ENCODE results near the gene INTS11. TPM values are rescaled to one million over a fixed set of nuclear protein-coding genes. Genes with fewer than 3 reads are reported as not detected.
A peak's percentile ranks its signal among the peaks of the same experiment; 100 is the strongest.

The INTS11 gene
- polyA plus RNA-seq, 10 donors: 60.2 to 107 (median 73.9) TPM

DNA sequence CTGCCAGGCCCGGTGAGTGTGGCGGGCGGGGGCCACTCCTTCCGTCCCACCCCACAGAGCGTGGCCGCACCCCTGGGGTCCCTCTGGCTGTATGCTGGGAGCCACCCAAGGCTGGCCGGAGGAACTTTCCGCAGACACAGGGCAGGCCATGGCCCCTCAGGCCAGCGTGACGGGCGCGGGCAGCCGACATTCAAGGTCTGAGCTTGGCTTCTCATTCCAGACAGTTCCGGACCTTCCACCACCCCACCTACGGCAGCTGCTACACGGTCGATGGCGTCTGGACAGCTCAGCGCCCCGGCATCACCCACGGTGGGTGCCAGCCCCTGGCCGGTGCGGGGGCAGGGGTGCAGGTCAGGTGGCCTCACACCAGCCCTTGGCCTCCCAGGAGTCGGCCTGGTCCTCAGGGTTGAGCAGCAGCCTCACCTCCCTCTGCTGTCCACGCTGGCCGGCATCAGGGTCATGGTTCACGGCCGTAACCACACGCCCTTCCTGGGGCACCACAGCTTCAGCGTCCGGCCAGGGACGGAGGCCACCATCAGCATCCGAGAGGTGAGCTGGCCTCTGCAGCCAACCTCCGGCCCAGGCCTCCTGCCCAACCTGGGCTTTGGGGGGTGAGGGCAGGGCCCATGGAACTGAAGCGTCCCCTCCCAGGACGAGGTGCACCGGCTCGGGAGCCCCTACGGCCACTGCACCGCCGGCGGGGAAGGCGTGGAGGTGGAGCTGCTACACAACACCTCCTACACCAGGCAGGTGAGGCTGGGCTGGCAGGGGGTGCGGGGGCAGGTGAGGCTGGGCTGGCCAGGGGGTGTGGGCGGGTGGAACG is 37.0 kb downstream of the INTS11 start:
- DNase-seq: no peak

DNA sequence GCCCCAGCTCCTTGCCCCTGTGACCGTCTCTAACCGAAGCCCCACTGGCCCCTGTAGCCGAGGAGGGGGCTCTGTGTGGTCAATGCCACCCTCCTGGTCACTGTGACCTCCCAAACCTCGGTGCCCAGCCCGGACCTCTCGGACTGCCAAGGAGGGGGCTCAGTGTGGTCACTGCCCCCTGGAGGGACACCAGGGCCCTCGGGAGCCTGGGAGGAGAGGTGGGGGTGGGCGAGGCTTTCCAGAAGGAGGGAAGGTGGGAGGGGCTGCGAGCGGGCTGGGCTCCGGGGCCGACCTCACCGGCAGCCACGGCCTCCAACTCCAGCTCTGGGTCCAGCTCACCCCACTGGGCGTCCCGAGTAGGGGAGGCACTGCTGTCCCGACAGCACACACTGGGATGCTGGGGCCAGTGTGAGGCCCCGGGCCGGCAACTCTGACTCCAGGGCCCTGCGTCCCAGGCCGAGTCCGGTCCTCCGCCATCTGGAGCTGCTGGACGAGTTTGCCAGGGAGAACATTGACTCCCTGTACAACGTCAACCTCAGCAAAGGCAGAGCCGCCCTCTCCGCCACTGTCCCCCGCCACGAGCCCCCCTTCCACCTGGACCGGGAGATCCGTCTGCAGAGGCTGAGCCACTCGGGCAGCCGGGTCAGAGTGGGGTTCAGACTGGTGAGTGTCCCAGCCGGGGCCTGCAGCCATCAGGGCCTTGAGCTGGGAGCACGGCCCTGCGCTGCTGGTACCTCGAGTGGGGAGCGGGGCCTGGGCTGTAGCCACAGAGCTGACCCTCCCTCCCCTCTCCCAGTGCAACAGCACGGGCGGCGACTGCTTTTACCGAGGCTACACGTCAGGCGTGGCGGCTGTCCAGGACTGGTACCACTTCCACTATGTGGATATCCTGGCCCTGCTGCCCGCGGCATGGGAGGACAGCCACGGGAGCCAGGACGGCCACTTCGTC is 37.9 kb downstream of the INTS11 start:
- no peak for DNase-seq

DNA sequence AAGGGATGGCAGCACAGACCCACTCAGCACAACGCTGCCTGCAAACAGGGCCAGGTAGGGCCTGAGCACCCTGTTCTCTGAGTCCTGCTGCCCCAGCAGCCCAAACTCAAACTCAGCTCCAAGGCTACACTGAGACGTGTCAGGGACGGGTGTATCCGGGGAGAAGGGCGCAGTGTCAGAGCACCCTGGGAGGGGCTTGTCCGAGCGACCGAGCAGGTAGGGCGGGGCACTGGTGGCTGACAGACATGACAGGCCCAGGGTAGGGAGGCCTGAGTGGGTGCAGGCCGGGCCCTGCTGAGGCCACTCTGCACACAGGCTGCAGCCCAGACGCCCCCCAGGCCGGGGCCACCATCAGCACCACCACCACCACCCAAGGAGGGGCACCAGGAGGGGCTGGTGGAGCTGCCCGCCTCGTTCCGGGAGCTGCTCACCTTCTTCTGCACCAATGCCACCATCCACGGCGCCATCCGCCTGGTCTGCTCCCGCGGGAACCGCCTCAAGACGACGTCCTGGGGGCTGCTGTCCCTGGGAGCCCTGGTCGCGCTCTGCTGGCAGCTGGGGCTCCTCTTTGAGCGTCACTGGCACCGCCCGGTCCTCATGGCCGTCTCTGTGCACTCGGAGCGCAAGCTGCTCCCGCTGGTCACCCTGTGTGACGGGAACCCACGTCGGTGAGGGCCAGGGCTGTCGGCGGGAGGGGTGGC is 38.7 kb downstream of the INTS11 start:
- DNase-seq: no peak

DNA sequence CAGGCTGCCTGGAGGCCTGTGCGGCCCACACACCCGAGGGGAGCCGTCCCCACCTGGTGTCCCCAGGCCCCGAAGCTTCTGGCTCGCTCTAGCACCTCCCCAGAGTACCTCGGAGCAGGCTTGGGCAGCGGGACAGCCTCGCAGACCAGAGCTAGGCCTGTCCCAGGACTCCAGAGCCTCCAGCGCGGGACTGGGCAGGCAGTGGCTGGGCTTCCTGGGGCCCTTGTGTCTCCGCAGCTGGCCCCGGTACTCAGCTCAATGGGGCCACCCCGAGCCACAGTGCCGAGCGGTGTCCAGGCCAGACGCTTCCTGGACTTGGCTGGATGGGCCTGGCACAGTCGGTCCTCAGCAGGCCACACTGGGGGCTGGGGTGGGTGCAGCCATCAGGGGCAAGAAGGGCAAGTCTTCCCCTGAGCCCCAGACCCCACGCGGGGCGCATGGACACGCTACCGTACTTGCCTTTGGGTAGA is 39.3 kb downstream of the INTS11 start:
- DNase-seq: no peak

DNA sequence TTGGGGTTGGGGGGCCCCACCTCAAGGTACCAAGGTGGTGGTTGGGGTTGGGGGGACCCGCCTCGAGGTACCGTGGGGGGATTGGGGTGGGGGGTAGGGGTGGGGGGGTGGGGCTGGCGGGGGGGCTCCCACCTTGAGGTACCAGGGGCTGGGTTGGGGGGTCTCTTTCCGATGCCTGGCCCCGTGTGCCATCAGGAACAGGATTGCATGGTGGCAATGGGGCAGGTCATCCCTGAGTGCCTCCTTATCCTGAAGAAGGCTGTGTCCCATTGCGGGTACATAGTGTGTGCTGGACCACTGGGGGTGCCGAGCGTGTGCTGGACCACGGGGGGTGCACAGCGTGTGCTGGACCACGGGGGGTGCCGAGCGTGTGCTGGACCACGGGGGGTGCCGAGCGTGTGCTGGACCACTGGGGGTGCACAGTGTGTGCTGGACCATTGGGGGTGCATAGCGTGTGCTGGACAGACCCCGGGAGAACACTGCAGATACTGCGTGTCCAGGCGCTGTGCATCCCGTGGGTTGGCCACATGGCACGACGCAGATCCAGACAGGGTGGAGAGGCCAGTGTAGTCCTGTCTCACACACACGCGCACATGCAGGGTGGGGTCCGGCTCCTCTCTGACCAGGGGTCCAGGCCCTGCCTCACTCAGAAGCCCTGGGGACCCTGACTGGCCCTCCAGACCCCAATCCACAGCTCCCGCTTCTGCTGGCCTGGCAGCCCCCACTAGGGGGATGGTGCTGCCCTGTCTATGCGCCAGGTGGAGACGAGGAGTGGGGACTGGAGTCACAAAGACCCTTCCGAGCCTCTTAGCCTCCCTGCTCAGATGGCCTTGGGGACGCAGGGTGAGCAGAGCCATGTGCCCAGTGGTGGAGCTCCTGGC is 40.0 kb downstream of the INTS11 start:
- DNase-seq: no peak

DNA sequence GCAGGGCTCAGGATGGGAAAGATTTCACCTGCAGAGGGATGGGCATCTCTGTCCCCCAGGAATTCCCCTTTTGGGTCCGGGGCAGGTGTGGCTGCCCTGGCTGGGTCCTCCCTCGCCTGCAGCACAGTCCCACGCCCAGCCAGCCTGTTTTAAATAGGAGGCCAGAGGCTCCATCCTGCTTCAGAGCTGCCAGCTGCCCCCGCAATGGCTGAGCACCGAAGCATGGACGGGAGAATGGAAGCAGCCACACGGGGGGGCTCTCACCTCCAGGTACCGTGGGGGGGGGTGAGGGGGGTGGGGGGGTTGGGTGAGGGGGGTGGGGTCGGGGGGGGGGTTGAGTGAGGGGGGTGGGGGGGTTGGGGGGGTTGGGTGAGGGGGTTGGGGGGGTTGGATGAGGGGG is 40.6 kb downstream of the INTS11 start:
- no peak for DNase-seq

DNA sequence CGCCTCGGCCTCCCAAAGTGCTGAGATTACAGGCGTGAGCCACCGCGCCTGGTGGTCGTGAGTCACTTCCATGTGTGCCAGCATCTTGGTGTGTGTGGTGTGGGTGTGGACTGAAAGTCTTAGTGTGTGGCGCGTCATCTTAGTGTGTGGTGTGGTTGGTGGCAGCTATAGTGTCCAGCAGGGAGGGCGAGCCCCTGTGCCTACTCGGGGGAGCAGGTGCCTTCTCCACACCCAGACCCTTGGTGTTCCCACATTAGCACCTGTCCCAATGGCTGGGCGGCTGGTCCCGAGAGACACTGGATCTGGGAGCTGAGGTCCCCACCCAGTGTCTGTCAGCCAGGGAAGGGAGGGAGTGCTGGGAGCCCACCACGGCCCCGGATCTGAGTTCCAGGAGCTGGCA is 41.5 kb downstream of the INTS11 start:
- DNase-seq: no peak

DNA sequence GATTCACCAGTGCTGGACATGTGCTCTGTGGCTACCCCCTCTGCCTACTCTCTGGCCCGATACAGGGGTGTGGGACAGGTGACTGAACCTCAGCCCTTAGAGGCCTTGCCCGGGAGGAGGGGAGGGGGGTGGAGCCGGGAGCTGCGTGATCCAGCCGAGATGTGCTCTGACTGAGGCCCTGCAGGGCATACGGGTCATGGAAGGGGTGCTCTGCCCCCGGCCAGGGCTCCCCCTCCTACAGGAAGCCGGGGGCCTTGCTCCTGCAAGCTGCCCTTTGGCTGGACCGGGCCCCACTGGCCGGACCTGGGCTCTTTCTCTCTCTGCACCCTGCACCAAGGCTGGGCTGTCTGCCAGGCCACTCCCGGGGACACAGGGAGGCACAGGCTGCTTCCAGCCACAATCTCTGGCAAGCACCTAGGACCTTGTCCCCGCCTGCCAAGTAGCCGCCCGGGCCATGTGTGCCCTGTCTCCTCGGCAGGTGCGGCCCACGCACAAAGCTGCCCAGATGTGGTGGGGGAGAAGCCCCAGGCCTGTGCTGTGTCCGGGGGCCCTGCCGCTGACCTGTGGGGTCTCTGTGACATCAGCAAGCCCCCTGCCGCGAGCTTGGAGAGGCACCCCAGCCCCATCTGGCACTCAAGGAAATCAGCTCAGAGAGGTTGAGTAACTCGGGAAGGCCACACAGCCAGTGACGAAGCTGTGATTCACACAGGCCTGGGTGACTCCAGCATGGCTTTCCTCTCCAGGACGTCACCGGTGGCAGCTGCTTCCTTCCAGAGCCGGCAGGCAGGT is 42.7 kb downstream of the INTS11 start:
- DNase-seq: no peak

DNA sequence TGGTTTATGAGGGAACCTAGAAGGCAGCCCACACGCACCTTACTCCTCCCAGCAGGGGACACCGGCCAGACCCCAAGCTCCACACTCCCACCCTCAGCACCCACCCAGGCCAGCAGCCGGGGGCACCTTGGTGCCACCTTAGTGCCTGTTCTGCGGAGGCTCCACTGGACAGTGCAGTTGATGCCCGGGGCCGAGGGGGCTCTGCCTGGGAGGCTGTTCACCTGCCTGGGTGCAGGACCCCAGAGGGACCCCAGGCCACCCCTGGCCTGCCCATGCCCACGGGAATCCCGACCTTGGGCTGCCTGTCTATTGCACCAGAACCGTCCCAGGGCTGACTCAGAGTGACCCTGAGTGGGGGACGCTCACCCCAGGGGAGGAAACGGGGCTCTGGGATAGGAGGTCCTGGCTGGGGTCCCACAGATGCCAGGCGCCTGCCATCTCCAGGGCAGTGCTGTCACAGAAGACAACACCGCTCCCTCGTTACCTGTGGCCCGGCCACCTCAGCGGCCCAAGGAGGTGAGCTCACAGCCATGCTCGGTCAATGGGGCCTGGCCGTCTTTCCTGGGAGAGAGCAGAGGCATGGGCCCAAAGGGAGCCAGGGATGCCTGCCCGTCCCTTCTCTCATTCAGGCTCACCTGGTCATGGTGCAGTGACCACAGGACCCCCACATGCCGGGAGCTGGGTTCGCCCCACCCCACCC is 43.5 kb downstream of the INTS11 start:
- DNase-seq: no peak

DNA sequence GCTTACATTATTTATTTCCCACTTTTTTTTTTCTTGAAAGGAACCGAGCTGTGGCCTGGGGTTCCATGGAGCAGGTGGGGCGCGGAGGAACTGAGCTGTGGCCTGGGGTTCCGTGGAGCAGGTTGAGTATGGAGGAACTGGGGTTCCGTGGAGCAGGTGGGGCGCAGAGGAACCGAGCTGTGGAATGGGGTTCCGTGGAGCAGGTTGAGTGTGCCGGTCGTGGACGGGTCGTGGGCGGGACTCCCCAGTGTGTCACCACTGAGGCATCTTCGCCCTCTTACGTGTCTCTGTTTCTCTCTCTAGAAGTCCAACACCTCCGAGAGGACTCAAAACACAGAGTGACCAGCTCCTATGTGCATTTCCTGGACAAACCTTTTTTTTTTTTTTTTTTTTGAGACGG is 45.4 kb downstream of the INTS11 start:
- no peak for DNase-seq

DNA sequence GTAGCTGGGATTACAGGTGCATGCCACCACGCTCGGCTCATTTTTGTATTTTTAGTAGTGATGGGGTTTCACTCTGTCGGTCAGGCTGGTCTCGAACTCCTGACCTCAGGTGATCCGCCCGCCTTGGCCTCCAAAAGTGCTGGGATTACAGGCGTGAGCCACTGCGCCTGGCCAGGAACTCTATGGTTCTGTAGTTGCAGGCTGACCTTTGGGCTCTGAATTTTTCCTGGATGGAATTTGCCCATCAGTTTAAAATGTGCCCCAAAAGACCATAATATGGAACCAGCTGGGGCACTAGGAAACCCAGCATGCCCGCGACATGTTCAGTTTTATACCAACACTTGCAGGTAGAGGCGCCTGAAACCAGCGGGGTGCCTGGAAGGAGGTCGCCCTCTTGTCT is 45.8 kb downstream of the INTS11 start:
- DNase-seq: no peak

DNA sequence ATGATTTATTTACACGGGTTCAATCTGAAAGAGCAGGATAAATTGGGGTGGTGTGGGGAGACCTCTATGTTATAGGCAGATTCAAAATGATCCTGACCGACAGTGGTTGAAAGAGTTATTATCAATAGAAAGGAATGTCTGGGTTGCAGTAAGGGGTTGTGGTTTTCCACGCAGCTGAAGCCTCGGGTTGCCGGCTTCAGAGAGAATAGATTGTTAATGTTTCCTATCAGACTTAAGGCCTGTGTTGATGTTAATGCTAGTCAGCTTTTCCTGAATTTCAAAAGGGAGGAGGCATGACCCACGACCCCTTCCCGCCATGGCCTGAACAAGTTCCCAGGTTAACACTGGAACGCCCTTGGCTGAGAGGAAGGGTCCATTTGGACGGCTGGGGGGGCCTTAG is 48.6 kb downstream of the INTS11 start:
- no peak for DNase-seq

DNA sequence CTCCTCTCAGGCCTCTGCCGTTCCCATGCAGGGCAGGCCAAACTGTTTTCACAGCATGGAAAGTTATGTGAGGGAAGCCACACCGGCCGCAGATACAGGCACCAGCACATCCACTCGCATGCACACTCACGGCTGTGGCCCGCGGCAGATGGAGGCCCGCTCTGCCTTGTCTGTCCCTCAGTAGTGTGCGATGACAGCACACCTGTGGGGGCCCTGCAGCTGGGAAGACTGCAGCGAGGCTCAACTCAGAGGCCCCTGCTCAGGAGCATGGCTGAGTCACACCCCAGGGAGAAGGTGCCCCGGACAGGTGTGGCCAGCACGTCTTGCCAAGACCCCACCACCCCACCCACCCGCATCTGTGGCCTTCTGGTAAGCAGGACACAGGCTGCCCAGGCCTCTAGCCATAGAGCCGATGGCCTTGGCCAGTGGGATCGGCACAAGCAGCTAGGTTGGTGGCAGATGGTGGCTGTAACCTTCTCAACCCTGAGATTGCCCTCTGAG is 49.5 kb downstream of the INTS11 start:
- DNase-seq: no peak

DNA sequence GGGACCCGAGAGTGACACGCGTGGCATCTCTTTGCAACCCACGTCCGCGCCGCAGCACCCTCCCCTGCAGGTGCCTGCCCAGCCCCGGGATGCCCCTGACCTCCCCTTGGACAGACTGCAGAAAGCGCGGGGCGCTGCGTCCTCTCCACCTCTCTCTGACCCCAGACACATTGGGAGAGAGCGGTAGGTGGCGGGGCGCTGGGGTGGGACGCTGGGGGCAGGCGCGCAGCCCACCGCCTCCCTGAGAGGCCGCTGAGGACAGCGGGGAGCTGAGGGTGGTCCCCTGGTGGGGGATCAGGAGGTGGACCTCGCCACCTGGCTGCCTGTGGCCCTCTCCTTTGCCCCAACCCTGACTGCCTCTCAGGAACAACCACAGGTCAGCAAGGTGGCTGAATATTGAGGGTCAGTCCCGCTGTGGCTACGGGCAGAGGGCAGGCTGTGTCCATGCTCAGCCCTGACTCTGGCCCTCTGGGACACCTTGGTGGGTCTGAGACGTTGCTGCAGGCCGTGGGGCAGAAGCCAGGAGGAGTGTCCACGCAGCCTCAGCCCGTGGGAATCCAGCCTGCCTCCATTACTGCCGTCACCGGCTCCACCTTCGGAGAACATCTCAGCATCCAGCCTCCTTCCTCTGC is 50.0 kb downstream of the INTS11 start:
- DNase-seq: peak in 1 of 3 donors; percentile 33

DNA sequence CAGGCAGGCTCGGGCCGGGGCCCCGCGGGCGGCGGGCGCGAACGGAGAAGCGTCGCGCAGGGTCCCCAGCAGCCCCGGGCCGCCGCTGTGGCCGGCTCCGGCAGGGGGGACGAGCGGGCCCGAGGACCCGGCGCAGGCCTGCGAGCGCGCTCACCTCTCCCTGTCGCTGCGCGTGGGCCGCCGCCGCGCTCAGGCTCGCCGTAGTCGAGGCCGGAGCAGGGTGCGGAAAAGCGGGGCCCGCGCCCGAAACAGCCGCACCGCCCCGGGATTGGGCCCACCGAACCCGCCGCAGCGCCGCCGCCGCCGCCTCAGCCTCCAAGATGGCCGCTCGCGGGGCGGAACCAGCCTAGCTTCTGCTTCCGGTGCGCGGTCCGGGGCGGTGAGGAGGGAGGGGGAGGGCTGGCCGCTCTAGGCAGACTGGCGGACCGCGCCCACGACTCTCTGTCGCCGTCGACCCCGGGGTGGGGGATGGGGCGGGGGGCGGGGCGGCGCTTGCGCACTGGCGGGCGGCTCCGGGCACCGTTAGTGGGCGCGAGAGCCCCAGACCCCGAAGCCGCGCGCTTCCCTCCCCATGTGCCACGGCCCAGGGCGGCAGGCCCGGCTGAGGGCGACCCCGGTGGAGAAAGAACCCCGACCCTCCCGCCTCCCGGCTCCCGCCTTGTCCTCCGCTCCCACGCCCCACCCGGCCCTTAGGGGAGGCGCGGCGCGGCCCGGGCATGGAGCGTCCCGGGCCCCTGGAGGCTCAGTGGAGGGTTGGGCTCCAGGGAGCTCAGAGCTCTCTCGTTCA is 50.8 kb downstream of the INTS11 start, which contains the start of gene UBE2J2:
TSS of gene UBE2J2 (minus strand) at position 343 of the 787 bp plus-strand sequence. CDS start 5,862 bp downstream, outside the sequence.
- DNase-seq: peak; percentile 91 to 96 (median 93)

DNA sequence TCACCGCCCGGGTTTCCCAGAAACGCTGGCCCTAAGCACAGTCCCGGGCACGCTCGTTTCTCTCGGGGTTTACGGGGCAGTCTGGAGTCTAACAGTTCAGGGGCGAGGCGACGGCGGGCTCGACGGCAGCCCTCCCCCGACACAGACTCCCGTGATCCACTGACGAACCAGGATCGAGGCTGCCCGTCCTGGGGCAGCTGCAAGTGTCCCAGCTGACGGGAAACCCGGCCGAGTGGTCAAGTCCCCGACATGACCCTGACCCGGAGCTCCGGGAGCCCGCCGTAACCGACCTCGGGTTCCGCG is 51.3 kb downstream of the INTS11 start:
- peak in 1 of 3 donors; percentile 35 for DNase-seq

DNA sequence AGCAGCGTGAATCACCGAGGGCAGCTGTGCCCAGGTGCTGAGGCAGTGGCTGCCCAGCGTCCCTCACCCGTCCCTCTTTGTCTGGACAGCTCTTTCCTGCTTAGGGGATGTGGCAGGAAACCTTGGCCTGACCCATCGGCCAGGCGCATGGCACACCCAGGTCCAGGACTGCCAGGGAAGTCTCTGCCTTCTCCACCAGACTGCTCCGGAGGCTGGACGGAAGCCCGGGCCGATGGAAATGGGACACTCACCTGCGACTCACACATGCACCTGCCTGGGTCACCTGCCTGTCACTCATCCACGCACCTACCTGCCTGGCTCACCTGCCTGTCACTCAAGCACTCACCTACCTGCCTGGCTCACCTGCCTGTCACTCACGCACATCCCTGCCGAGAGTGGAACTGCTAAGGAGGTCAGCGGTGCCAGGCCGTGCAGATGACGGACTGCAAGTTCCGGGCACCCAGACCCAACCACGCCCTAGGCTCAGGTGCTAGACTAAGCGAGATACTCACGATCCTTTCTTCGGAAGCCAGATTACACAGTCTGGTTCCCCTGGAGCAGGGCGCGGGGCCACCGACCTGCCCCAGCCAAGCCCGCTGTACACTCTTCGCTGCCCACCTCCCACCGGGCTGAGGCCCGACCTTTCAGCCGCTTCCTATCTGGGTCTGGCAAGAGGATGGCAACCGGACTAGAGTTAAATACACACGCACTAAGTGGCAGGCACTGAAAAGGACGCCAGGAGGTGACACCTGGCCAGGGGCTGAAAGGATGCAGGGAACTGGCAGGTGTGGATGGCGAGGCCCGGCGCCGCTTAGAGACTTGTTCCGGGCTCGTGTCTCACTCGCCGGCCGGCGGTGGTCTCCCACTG is 51.9 kb downstream of the INTS11 start:
- DNase-seq: no peak
